K562 (cell line): ENCODE data around the gene MAPK8IP1. TPM values are rescaled to one million over a fixed set of nuclear protein-coding genes. Genes with fewer than 3 reads are reported as not detected.

Experiments used
- ATAC-seq: fragments of 200-7000 bp; cut with Tn5 transposase; 3 replicates; pipeline ENCODE4 v1.9.1; 2020; ENCODE audit warnings: moderate library complexity
- BruUV-seq: library from RNA; stranded (reverse); fragments of 400-500 nt; replicated peaks from 2 replicates; lab custom pipeline; 2021; lab: Mats Ljungman, UMichigan
- CTCF ChIA-PET: fragments of 300-600 bp; formaldehyde crosslinking; extraction: SDS; loops from one replicate; lab custom pipeline; 2021; ENCODE audit warnings: low intra/inter-chr PET ratio; lab: Yijun Ruan, JAX
- POLR2A ChIA-PET: fragments of 300-600, 350-650 bp; sonication (Branson Sonifier 250); formaldehyde crosslinking; extraction: SDS; loops from one replicate; lab custom pipeline; 2021; ENCODE audit warnings: antibody characterized with exemption, inconsistent platforms; lab: Yijun Ruan, JAX
- DNase-seq, 4 experiments: peaks; one replicate each; pipeline versions ENCODE4 v3.0.0 to v3.0.0-alpha.2; 2011 to 2018; ENCODE audit warnings: low spot score in 3 of 4, mixed read lengths in 3 of 4; ENCODE audit errors: extremely low read depth in 1 of 4
- FAIRE-seq: peaks from 2 replicates; lab custom pipeline; 2011; peaks lifted over from hg19 to GRCh38; lab: Jason Lieb, UNC
- H2AFZ ChIP-seq: 2 replicates; pipeline ENCODE4 v1.6.0; 2011; ENCODE audit warnings: low read depth, low read length, control low read depth, inconsistent platforms
- H3K27ac ChIP-seq: fragments of 200-600 bp; 3 replicates; pipeline ENCODE4 v1.8.0; 2011; ENCODE audit warnings: low read depth, mild to moderate bottlenecking, control low read depth, inconsistent platforms, low read length, moderate library complexity, mixed read lengths; ENCODE audit errors: extremely low read depth
- H3K27me3 ChIP-seq, 2 experiments: fragments of 300-600 bp in 1 of 2; 2 replicates in 1 of 2; 3 replicates in 1 of 2; pipeline versions ENCODE4 v1.6.0 to v1.8.0; 2011; ENCODE audit warnings: inconsistent platforms in 2 of 2, low read length in 2 of 2, mild to moderate bottlenecking in 1 of 2, mixed read lengths in 1 of 2, moderate library complexity in 1 of 2; ENCODE audit not compliant: control insufficient read depth in 2 of 2, insufficient read depth in 2 of 2
- H3K36me3 ChIP-seq: fragments of 300-600 bp; 3 replicates; pipeline ENCODE4 v1.8.0; 2011; ENCODE audit warnings: mild to moderate bottlenecking, low read length, inconsistent platforms; ENCODE audit not compliant: control insufficient read depth, insufficient read depth
- H3K4me1 ChIP-seq, 2 experiments: fragments of 200-600 bp in 1 of 2; replicated peaks in 1 of 2; 2 replicates in 1 of 2; 3 replicates in 1 of 2; pipeline versions ENCODE4 v1.5.1 to v1.8.0; 2011; ENCODE audit warnings: inconsistent platforms in 2 of 2, low read length in 2 of 2, mild to moderate bottlenecking in 1 of 2, mixed read lengths in 1 of 2, moderate library complexity in 1 of 2; ENCODE audit not compliant: control insufficient read depth in 2 of 2, insufficient read depth in 2 of 2
- H3K4me2 ChIP-seq: 2 replicates; pipeline ENCODE4 v1.6.1; 2011; ENCODE audit warnings: low read length, control low read depth, inconsistent platforms, mixed read lengths; ENCODE audit not compliant: insufficient read depth
- H3K4me3 ChIP-seq: fragments of 200-600 bp; sonication (generic), shearing (Covaris generic); 2 replicates; pipeline ENCODE4 v1.5.1; 2016; ENCODE audit warnings: control low read depth, inconsistent platforms
- H3K79me2 ChIP-seq: fragments of 200-600 bp; 3 replicates; pipeline ENCODE4 v1.8.0; 2011; ENCODE audit warnings: low read length, inconsistent platforms; ENCODE audit not compliant: control insufficient read depth, insufficient read depth
- H3K9ac ChIP-seq, 2 experiments: 2 replicates each; pipeline versions ENCODE4 v1.6.0 to v1.6.1; 2011; ENCODE audit warnings: low read depth in 2 of 2, low read length in 2 of 2, control low read depth in 1 of 2, inconsistent platforms in 1 of 2, mild to moderate bottlenecking in 1 of 2, mixed read lengths in 1 of 2; ENCODE audit not compliant: insufficient read depth in 1 of 2
- H3K9me1 ChIP-seq: one replicate; pipeline ENCODE4 v1.6.0; 2011; ENCODE audit warnings: inconsistent platforms, mild to moderate bottlenecking, low read length, moderate library complexity; ENCODE audit not compliant: control insufficient read depth, insufficient read depth
- H3K9me3 ChIP-seq: replicated peaks from 2 replicates; pipeline ENCODE4 v1.5.1; 2011; ENCODE audit warnings: low read depth, low read length, inconsistent platforms; ENCODE audit not compliant: control insufficient read depth, insufficient read depth
- H4K20me1 ChIP-seq: replicated peaks from 2 replicates; pipeline ENCODE4 v1.6.1; 2011; ENCODE audit warnings: low read length, inconsistent platforms, mixed read lengths; ENCODE audit not compliant: control insufficient read depth, insufficient read depth
- BACH1 ChIP-seq: fragments of 200-800 bp; sonication (Bioruptor generic); IDR thresholded peaks from 2 replicates; pipeline ENCODE4 v1.6.1; 2016; ENCODE audit warnings: missing genetic modification characterization, missing compliant biosample characterization
- CTBP1 ChIP-seq: fragments of 450-650 bp; IDR thresholded peaks from 2 replicates; pipeline ENCODE4 v1.6.1; 2016; ENCODE audit warnings: borderline replicate concordance
- E2F1 ChIP-seq: sonication (generic); formaldehyde crosslinking; IDR thresholded peaks from 2 replicates; pipeline ENCODE4 v1.8.1; 2023; ENCODE audit warnings: mild to moderate bottlenecking, missing genetic modification reagents, moderate library complexity
- GABPB1 ChIP-seq: sonication (generic); formaldehyde crosslinking; IDR thresholded peaks from 2 replicates; pipeline ENCODE4 v1.8.0; 2022; ENCODE audit warnings: mild to moderate bottlenecking, missing genetic modification reagents
- HDAC3 ChIP-seq: fragments of 450-650 bp; IDR thresholded peaks from 2 replicates; pipeline ENCODE4 v1.6.1; 2018; ENCODE audit warnings: borderline replicate concordance, mild to moderate bottlenecking, moderate library complexity; ENCODE audit not compliant: partially characterized antibody
- JUN ChIP-seq, 2 experiments: sonication (generic) in 1 of 2; formaldehyde crosslinking in 1 of 2; IDR thresholded peaks; 2 replicates each; pipeline versions ENCODE4 v1.6.1 to v1.8.0; 2012 to 2022; ENCODE audit warnings: borderline replicate concordance in 2 of 2, mild to moderate bottlenecking in 2 of 2, improper control_type of control experiment in 1 of 2, low read depth in 1 of 2, low read length in 1 of 2, missing genetic modification reagents in 1 of 2
- NR2F6 ChIP-seq: fragments of 450-650 bp; formaldehyde crosslinking; IDR thresholded peaks from 2 replicates; pipeline ENCODE4 v1.4.0; 2020; ENCODE audit warnings: mild to moderate bottlenecking
- SAFB ChIP-seq: fragments of 200-400 bp; formaldehyde crosslinking; IDR thresholded peaks from 2 replicates; pipeline ENCODE4 v1.6.1; 2017; ENCODE audit warnings: low read depth, low read length, borderline replicate concordance
- TSHZ1 ChIP-seq: fragments of 250-450 bp; sonication (Bioruptor Pico); IDR thresholded peaks from 2 replicates; pipeline ENCODE4 v1.4.0; 2020; ENCODE audit warnings: mild to moderate bottlenecking, moderate library complexity
- ZEB2 ChIP-seq: fragments of 450-650 bp; IDR thresholded peaks from 2 replicates; pipeline ENCODE4 v1.6.1; 2016
- ZFP1 ChIP-seq: fragments of 450-650 bp; formaldehyde crosslinking; IDR thresholded peaks from 2 replicates; pipeline ENCODE4 v1.4.0; 2020; ENCODE audit warnings: mild to moderate bottlenecking, mixed read lengths
- ZNF174 ChIP-seq: fragments of 250-450 bp; sonication (Bioruptor Pico); IDR thresholded peaks from 2 replicates; pipeline ENCODE4 v1.4.0; 2020; ENCODE audit warnings: mild to moderate bottlenecking
- ZNF764 ChIP-seq: fragments of 250-450 bp; sonication (Bioruptor Pico); IDR thresholded peaks from 2 replicates; pipeline ENCODE4 v1.4.0; 2020; ENCODE audit warnings: low read depth, mild to moderate bottlenecking, moderate library complexity
- ZNF77 ChIP-seq: fragments of 250-450 bp; sonication (Bioruptor Pico); IDR thresholded peaks from 2 replicates; pipeline ENCODE4 v1.5.0; 2020
- in situ Hi-C: fragments of 300-500 bp; cut with MboI; formaldehyde crosslinking; loops from 4 replicates; pipeline ENCODE4 v1.15.0; 2018; ENCODE audit warnings: inconsistent platforms, mixed read lengths
- intact Hi-C: fragments of 100-400 bp; cut with micrococcal nuclease; formaldehyde crosslinking; loops from 2 replicates; pipeline ENCODE4 v1.14.2; 2022
- polyA plus RNA-seq, 8 experiments: library from polyadenylated mRNA; depleted of rRNA in 4 of 8; stranded (reverse) in 5 of 8; unstranded in 3 of 8; fragments of >200 nt; fragmentation: Nextera tagmentation in 2 of 8; fragmentation: Illumina TruSeq in 1 of 8; extraction: Ambion mirVana in 2 of 8; extraction: Trizol in 1 of 8; gene quantifications; 2 replicates each; pipeline versions ENCODE4 v1.2.1 to v1.2.3, GENCODE V29; 2011 to 2014; ENCODE audit warnings: inconsistent platforms in 1 of 8, missing spikeins in 1 of 8
- total RNA-seq, 7 experiments: library from RNA; depleted of rRNA in 6 of 7; stranded (reverse); fragments of >200 nt in 6 of 7; fragmentation: Illumina TruSeq in 2 of 7; extraction: Trizol in 2 of 7; gene quantifications; 2 replicates each; pipeline versions ENCODE4 v1.2.1 to v1.2.3, GENCODE V29; 2011 to 2021; ENCODE audit warnings: low replicate concordance in 1 of 7
- TF ChIP-seq, protein P1 (sequence below): fragments of 450-650 bp; IDR thresholded peaks from 2 replicates; pipeline ENCODE4 v1.6.1; 2017; ENCODE audit warnings: antibody characterized with exemption

MAPK8IP1 gene
- total and polyA plus RNA-seq, 9 of the 15 experiments (the other 6 are each of a cell fraction or from before 2014, with no cell fraction given) = 0.13 to 6.9 (median 2.5) TPM

- FAIRE-seq = no peak
- Histone ChIP-seq H3K9me3 (no peaks in the 10 kb centered on the region), H2AFZ (no peak overlapping the region), H4K20me1 (no peaks in the 10 kb centered on the region), H3K4me2 (no peak overlapping the region), H3K4me1 (peaks cover 0 to 4% of the 10 kb centered on the region in 2 experiments; a peak in 1 of 5 replicates), H3K4me3 (no peak overlapping the region), H3K9me1 (no peaks in the 10 kb centered on the region), H3K27ac (no peak overlapping the region), H3K79me2 (no peaks in the 10 kb centered on the region), H3K9ac (no peak overlapping the region), H3K36me3 (peaks cover 82% of the 10 kb centered on the region), H3K27me3 (no peaks in the 10 kb centered on the region)
- POLR2A ChIA-PET = interaction anchor here (0.7 to 4.5 kb wide), 2 partner anchors 10 to 13 kb away, joined by 3 to 21 read pairs; no protein-coding TSS in a partner anchor
- intact Hi-C loops = no loop called here
- CTCF ChIA-PET = no interaction called here
- no TSS peak for BruUV-seq
- in situ Hi-C loops = no loop called here
- DNase-seq = no peak
- no peak for ATAC-seq
- TF ChIP-seq ZNF174 (CRISPR knock-in tag) = no peak
- TF ChIP-seq JUN (IDR thresholded peaks at IDR 0.05; ENCODE audit: borderline replicate concordance, low read depth, low read length) = no peak
- no peak for TF ChIP-seq JUN (CRISPR knock-in tag; IDR thresholded peaks at IDR 0.05; ENCODE audit: borderline replicate concordance)
- TF ChIP-seq ZEB2 = no peak
- no peak for TF ChIP-seq NR2F6 (CRISPR knock-in tag)
- TF ChIP-seq CTBP1 = no peak
- TF ChIP-seq, protein P1, sequence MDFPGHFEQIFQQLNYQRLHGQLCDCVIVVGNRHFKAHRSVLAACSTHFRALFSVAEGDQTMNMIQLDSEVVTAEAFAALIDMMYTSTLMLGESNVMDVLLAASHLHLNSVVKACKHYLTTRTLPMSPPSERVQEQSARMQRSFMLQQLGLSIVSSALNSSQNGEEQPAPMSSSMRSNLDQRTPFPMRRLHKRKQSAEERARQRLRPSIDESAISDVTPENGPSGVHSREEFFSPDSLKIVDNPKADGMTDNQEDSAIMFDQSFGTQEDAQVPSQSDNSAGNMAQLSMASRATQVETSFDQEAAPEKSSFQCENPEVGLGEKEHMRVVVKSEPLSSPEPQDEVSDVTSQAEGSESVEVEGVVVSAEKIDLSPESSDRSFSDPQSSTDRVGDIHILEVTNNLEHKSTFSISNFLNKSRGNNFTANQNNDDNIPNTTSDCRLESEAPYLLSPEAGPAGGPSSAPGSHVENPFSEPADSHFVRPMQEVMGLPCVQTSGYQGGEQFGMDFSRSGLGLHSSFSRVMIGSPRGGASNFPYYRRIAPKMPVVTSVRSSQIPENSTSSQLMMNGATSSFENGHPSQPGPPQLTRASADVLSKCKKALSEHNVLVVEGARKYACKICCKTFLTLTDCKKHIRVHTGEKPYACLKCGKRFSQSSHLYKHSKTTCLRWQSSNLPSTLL = no peak
- no peak for TF ChIP-seq ZFP1 (CRISPR knock-in tag)
- no peak for TF ChIP-seq HDAC3
- no peak for TF ChIP-seq ZNF764 (CRISPR knock-in tag)
- TF ChIP-seq GABPB1 (CRISPR knock-in tag) = no peak
- no peak for TF ChIP-seq SAFB
- TF ChIP-seq E2F1 (CRISPR knock-in tag) = no peak
- no peak for TF ChIP-seq ZNF77 (CRISPR knock-in tag)
- TF ChIP-seq BACH1 (tag) = no peak
- no peak for TF ChIP-seq TSHZ1 (CRISPR knock-in tag)
Observed at GRCh38 chr11:45864041-45864440, 21.4 kb upstream of the MAPK8IP1 start.
